WTC11 (cell line): ENCODE data around the gene TOGARAM2. TPM values are rescaled to one million over a fixed set of nuclear protein-coding genes. Genes with fewer than 3 reads are reported as not detected.

Experiments
- ATAC-seq: fragments of 200-7000 bp; cut with Tn5 transposase; 2 replicates; pipeline ENCODE4 v1.10.0; 2021; ENCODE audit warnings: mild to moderate bottlenecking, moderate library complexity
- CTCF ChIA-PET: fragments of 300-600 bp; sonication (Branson Sonifier 250); formaldehyde crosslinking; loops from one replicate; lab custom pipeline; 2021; ENCODE audit warnings: antibody characterized with exemption; lab: Charles Lee
- POLR2A ChIA-PET: fragments of 350-600 bp; sonication (Branson Sonifier 250); formaldehyde crosslinking; loops from one replicate; lab custom pipeline; 2021; ENCODE audit warnings: antibody characterized with exemption; lab: Charles Lee
- DNase-seq: peaks from one replicate; pipeline ENCODE4 v3.0.0; 2021; ENCODE audit warnings: low spot score
- H3K27ac Mint-ChIP-seq: 2 replicates; pipeline ENCODE4 v1.8.0; 2021; ENCODE audit warnings: mixed read lengths
- H3K27me3 Mint-ChIP-seq: 2 replicates; pipeline ENCODE4 v1.8.0; 2021; ENCODE audit warnings: low read depth, mild to moderate bottlenecking, moderate library complexity, mixed read lengths
- H3K36me3 Mint-ChIP-seq: 2 replicates; pipeline ENCODE4 v1.8.0; 2021; ENCODE audit warnings: mixed read lengths
- H3K4me1 Mint-ChIP-seq: 2 replicates; pipeline ENCODE4 v1.8.0; 2022; ENCODE audit warnings: mixed read lengths
- H3K4me3 Mint-ChIP-seq: 2 replicates; pipeline ENCODE4 v1.8.0; 2021; ENCODE audit warnings: mild to moderate bottlenecking, moderate library complexity, mixed read lengths
- H3K9me3 Mint-ChIP-seq: 2 replicates; pipeline ENCODE4 v1.8.0; 2021; ENCODE audit warnings: mixed read lengths
- CDX4 ChIP-seq: fragments of 250-450 bp; sonication (Bioruptor Pico); IDR thresholded peaks from 2 replicates; pipeline ENCODE4 v1.9.0; 2021; ENCODE audit warnings: moderate library complexity, mild to moderate bottlenecking, inconsistent platforms, borderline replicate concordance
- E2F5 ChIP-seq: sonication (generic); formaldehyde crosslinking; IDR thresholded peaks from 2 replicates; pipeline ENCODE4 v1.8.1; 2022; ENCODE audit warnings: mild to moderate bottlenecking, moderate library complexity, missing genetic modification reagents
- ELF4 ChIP-seq: sonication (generic); formaldehyde crosslinking; IDR thresholded peaks from 2 replicates; pipeline ENCODE4 v1.8.1; 2022; ENCODE audit warnings: low read depth, mild to moderate bottlenecking, moderate library complexity, missing genetic modification reagents
- EMX1 ChIP-seq: fragments of 250-450 bp; sonication (Bioruptor Pico); IDR thresholded peaks from 2 replicates; pipeline ENCODE4 v1.8.0; 2021; ENCODE audit warnings: mild to moderate bottlenecking
- FOXJ3 ChIP-seq: sonication (generic); formaldehyde crosslinking; IDR thresholded peaks from 2 replicates; pipeline ENCODE4 v1.9.0; 2021; ENCODE audit warnings: missing genetic modification reagents, mild to moderate bottlenecking, borderline replicate concordance
- STAT6 ChIP-seq: sonication (generic); formaldehyde crosslinking; conservative IDR thresholded peaks from 2 replicates; pipeline ENCODE4 v1.8.1; 2023; ENCODE audit warnings: mild to moderate bottlenecking, low read depth, missing genetic modification reagents, moderate library complexity
- TEAD1 ChIP-seq: sonication (generic); formaldehyde crosslinking; IDR thresholded peaks from 2 replicates; pipeline ENCODE4 v1.8.0; 2022; ENCODE audit warnings: mild to moderate bottlenecking, missing genetic modification reagents
- TP53 ChIP-seq: sonication (generic); formaldehyde crosslinking; IDR thresholded peaks from 2 replicates; pipeline ENCODE4 v1.8.1; 2023; ENCODE audit warnings: mild to moderate bottlenecking, missing genetic modification reagents
- ZBTB21 ChIP-seq: sonication (generic); formaldehyde crosslinking; IDR thresholded peaks from 2 replicates; pipeline ENCODE4 v1.8.1; 2023; ENCODE audit warnings: mild to moderate bottlenecking, missing genetic modification reagents, borderline replicate concordance
- ZMAT4 ChIP-seq: fragments of 250-450 bp; sonication (Bioruptor Pico); IDR thresholded peaks from 2 replicates; pipeline ENCODE4 v1.9.0; 2021; ENCODE audit warnings: mild to moderate bottlenecking
- ZNF121 ChIP-seq: sonication (generic); formaldehyde crosslinking; IDR thresholded peaks from 2 replicates; pipeline ENCODE4 v1.8.0; 2023; ENCODE audit warnings: missing genetic modification reagents
- ZNF138 ChIP-seq: sonication (generic); formaldehyde crosslinking; conservative IDR thresholded peaks from 2 replicates; pipeline ENCODE4 v1.8.1; 2022; ENCODE audit warnings: mild to moderate bottlenecking, moderate library complexity, missing genetic modification reagents
- ZNF317 ChIP-seq: sonication (generic); formaldehyde crosslinking; IDR thresholded peaks from 2 replicates; pipeline ENCODE4 v1.8.1; 2023; ENCODE audit warnings: low read depth, mild to moderate bottlenecking, moderate library complexity, missing genetic modification reagents, borderline replicate concordance
- ZNF416 ChIP-seq: fragments of 250-450 bp; sonication (Bioruptor Pico); IDR thresholded peaks from 2 replicates; pipeline ENCODE4 v1.9.0; 2021; ENCODE audit warnings: mild to moderate bottlenecking, inconsistent platforms
- ZNF423 ChIP-seq: fragments of 250-450 bp; sonication (Bioruptor Pico); IDR thresholded peaks from 2 replicates; pipeline ENCODE4 v2.1.2; 2022; ENCODE audit warnings: mild to moderate bottlenecking, moderate library complexity
- ZNF425 ChIP-seq: fragments of 250-450 bp; sonication (Bioruptor Pico); conservative IDR thresholded peaks from 2 replicates; pipeline ENCODE4 v1.9.0; 2021; ENCODE audit warnings: mild to moderate bottlenecking
- ZNF671 ChIP-seq: fragments of 250-450 bp; sonication (Bioruptor Pico); IDR thresholded peaks from 2 replicates; pipeline ENCODE4 v1.8.0; 2021; ENCODE audit warnings: mild to moderate bottlenecking
- total RNA-seq: library from RNA; stranded (reverse); gene quantifications from 3 replicates; pipeline ENCODE4 v1.2.3, GENCODE V29; 2021
- TF ChIP-seq, protein P1 (sequence below): sonication (generic); formaldehyde crosslinking; IDR thresholded peaks from 2 replicates; pipeline ENCODE4 v1.8.1; 2023; ENCODE audit warnings: mild to moderate bottlenecking, moderate library complexity, missing genetic modification reagents
- TF ChIP-seq, protein P2 (sequence below): sonication (generic); formaldehyde crosslinking; IDR thresholded peaks from 2 replicates; pipeline ENCODE4 v1.8.0; 2022; ENCODE audit warnings: mild to moderate bottlenecking, missing genetic modification reagents

Gene TOGARAM2
- total RNA-seq, 1 experiment from 2014 or later: 1.0 TPM

DNA sequence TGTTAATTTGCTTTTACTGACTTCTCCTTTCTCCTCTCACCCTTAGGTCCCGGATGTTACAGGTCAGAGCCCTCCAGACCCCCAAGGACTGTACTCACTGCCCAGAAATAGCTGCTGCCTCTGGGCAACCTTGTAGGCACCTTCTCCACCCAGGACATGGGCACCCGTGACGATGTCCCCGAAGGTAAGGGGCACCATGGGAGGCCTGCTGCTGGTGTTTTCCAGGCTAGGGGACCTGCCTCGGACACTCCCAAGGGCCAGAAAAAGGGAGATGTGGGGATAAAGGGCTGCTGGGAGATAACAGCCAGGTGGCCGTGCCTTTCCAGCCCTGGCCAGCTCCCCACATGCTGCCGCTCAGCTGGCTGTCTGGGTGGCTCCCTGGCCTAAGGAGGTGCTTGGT, 13.6 kb downstream of the TOGARAM2 start:
- H3K9me3 Mint-ChIP-seq: no peaks in the 10 kb centered on the region
- TF ChIP-seq CDX4 (CRISPR knock-in tag): no peak
- TF ChIP-seq FOXJ3 (CRISPR knock-in tag): no peak
- TF ChIP-seq, protein P1, sequence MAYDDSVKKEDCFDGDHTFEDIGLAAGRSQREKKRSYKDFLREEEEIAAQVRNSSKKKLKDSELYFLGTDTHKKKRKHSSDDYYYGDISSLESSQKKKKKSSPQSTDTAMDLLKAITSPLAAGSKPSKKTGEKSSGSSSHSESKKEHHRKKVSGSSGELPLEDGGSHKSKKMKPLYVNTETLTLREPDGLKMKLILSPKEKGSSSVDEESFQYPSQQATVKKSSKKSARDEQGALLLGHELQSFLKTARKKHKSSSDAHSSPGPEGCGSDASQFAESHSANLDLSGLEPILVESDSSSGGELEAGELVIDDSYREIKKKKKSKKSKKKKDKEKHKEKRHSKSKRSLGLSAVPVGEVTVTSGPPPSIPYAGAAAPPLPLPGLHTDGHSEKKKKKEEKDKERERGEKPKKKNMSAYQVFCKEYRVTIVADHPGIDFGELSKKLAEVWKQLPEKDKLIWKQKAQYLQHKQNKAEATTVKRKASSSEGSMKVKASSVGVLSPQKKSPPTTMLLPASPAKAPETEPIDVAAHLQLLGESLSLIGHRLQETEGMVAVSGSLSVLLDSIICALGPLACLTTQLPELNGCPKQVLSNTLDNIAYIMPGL: no peak
- no peak for TF ChIP-seq ZNF425 (CRISPR knock-in tag)
- no peak for TF ChIP-seq ELF4 (CRISPR knock-in tag)
- no peak for TF ChIP-seq ZNF317
- TF ChIP-seq TEAD1 (CRISPR knock-in tag): no peak
- TF ChIP-seq, protein P2, sequence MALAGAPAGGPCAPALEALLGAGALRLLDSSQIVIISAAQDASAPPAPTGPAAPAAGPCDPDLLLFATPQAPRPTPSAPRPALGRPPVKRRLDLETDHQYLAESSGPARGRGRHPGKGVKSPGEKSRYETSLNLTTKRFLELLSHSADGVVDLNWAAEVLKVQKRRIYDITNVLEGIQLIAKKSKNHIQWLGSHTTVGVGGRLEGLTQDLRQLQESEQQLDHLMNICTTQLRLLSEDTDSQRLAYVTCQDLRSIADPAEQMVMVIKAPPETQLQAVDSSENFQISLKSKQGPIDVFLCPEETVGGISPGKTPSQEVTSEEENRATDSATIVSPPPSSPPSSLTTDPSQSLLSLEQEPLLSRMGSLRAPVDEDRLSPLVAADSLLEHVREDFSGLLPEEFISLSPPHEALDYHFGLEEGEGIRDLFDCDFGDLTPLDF (CRISPR knock-in tag): no peak
- TF ChIP-seq ZNF423 (CRISPR knock-in tag): no peak
- no peak for TF ChIP-seq ZNF416
- no peak for TF ChIP-seq TP53 (CRISPR knock-in tag)
- TF ChIP-seq ZNF138 (CRISPR knock-in tag): no peak
- no peak for TF ChIP-seq STAT6 (CRISPR knock-in tag)
- no peak for TF ChIP-seq E2F5
- TF ChIP-seq ZMAT4 (CRISPR knock-in tag): no peak
- TF ChIP-seq ZBTB21: no peak
- TF ChIP-seq EMX1 (CRISPR knock-in tag): no peak
- TF ChIP-seq ZNF121: no peak
- TF ChIP-seq ZNF671: no peak
- H3K36me3 Mint-ChIP-seq: no peaks in the 10 kb centered on the region
- H3K27me3 Mint-ChIP-seq: no peaks in the 10 kb centered on the region
- ChIA-PET CTCF (no interaction called here), POLR2A (no interaction called here)
- H3K4me1 Mint-ChIP-seq: peaks cover 8% of the 10 kb centered on the region
- DNase-seq: no peak
- ATAC-seq: no peak
- H3K27ac Mint-ChIP-seq: no peak overlapping the region
- H3K4me3 Mint-ChIP-seq: no peak overlapping the region
